Measurements from ENCODE around the gene SET.

The SET gene

DNA sequence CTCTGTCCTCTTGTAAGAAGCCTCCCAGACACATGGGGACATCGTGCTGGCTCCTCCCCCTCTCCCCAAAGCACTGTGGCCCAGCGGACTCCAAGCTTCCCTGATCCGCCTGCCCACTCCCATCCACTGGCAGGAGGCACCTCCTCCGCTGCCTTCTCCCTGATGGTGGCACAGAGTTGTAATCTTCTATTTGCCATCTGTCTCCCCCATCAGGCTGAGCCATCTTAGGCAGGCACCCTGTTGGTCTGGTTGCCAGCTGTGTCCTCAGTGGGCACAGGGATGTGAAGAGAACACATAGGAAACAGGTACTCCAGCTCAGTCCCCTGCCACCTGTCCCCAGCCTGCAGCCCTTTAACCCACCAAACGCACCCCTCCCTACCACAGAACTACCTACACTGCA is 40.3 kb downstream of the SET start:
- DNase-seq (ENCODE audit: low read depth in 3 of 3): no peak

DNA sequence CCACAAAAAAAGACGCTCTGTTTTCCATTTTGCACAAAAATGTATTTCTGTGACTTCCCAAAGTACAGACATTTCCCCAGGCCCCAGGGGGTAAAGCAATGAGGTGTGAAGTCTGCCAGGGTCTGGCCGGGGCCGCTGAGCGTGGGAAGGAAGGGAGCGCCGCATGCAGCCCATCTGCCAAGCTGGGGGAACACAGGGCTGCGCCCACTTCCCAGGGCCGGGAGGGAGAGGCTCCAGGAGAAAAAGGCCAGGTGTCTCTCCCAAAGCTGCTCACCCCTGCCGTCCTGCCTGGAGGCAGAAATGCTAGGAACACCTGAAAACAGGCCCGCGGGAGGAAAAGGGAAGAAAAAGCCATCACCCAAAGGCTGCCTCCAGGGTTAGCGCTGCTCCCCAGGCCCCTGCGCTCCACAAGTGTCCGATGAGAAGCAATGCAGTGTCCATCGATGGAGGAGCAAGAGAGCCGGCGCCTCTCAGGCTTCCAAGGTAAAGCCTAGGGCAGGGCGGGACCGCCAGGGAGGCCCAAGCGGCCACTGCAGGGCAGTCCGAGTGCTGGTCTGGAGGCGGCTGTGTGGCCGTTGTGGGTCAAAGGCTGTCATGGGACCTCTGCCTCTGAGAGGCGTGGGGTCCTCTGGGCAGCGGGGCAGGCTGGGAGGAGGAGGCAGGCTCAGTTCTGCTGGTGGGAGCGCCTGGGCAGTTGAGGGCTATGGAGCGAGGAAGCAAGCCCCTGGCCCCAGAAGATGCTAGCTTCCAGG is 40.9 kb downstream of the SET start:
- no peak for DNase-seq (ENCODE audit: low read depth in 3 of 3)

DNA sequence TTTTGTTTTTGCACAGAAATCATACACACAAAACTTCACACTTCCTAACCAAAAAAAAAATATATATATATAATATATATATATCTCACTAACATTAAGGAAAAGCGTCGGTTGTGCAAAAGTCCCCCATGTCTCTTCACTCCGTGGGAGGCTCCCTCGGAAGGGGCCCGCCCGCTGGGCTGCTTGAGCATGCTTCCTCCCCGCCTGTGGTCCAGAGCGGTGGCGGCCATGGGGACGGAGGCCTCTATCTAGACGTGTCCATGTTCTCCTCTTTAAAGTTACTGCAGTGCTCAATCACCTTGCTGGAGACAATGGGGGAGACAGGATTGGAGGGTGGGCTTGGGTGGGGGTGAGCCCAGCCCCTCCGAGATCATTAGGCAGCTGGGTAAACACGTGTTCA is 42.1 kb downstream of the SET start:
- DNase-seq (ENCODE audit: low read depth in 3 of 3): no peak

DNA sequence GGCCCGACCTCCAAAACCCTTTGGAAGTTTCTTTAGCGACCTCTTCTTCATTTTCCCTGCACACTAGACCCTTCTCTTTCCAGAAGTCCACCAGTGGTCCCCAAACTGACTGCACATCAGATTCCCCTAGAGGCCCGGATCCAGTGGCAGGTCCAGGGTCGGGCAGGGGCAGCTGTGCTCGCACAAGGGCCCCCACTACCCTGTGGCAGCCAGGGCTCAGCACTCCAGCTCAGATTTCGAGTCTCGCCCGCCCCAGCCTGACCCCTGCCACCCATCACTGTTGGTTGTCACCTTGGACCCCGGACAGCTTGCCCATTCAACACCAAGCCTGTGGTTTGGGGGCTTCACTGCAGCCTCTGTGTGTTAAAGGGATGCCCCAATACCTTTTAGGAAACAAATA is 42.7 kb downstream of the SET start:
- DNase-seq (ENCODE audit: low read depth in 3 of 3): no peak

DNA sequence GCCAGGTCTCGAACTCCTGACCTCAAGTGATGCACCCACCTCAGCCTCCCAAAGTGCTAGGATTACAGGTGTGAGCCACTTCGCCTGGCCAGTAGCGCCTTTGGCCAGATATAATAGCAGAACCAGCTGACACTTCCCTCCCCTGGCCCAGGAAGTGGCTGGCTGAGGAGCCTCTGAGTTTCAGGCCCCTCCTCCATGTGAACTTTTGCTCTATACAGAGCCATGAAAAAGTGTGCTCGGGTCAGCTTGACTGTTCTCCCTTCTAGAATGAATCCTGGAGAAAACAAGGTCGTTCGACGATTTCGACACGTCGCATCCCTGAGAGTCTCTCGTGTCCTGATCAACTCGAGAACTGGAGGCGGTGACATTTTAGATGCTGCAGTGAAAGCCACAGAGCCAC is 43.6 kb downstream of the SET start:
- no peak for DNase-seq (ENCODE audit: low read depth in 3 of 3)

DNA sequence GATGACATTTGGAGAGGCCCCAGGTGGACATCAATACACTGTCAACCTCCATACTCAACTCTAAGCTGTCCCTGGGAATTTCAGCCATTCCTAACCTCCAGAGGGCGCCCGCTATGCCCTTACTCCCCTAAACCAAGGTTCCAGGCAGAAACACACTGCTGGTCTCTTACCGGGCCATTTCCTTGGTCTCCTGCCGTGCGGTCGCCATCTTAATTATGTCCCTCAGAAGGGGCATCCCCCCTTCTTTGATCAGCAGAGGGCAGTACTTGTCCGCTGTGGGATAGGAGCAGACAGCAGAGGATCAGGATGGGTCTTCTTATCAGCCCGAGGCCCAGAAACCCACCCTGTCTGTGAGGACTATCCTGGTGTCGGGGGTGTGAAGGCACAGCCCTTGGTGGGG is 44.2 kb downstream of the SET start:
- DNase-seq (ENCODE audit: low read depth in 3 of 3): peak in 1 of 3 experiments; percentile 4

DNA sequence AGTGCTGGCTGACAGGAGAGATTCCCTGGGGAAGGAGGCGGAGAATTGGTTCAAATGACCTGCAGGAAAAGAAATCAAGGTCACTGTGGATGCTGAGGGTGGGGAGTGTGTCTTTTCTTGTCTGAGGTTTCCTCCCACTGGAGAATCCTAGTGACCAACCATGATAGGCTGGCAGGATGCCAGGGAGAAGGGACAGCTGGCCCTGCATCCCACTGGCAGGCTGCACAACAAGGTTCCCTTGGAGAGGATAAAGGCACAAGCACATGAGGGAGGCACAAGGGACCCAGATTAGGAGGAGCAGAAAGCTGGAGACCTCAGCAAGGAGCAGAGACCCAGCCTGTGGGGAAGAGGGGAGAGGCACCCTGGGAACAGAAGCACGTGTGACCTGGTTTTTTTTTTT is 46.4 kb downstream of the SET start:
- DNase-seq (ENCODE audit: low read depth in 3 of 3): no peak

DNA sequence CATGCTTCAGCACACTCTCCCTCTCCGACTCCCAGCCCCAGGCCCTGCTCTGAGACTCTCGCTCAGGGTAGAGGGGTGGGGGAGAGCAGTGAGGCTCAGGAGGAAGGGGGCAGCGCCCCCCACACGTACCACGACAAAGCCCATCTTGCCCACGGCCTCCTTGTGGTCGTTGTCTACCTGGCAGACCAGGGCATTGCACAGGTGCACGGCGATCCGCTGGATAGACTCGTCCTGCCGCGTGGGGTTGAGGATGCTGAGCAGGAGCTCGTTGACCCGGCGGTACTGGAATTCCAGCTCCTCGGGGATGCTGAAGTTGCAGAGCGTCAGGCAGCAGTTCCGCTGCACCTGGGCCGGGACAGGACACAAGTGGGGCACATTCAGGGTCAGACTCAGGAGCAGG is 53.4 kb downstream of the SET start:
- no peak for DNase-seq (ENCODE audit: low read depth in 3 of 3)

DNA sequence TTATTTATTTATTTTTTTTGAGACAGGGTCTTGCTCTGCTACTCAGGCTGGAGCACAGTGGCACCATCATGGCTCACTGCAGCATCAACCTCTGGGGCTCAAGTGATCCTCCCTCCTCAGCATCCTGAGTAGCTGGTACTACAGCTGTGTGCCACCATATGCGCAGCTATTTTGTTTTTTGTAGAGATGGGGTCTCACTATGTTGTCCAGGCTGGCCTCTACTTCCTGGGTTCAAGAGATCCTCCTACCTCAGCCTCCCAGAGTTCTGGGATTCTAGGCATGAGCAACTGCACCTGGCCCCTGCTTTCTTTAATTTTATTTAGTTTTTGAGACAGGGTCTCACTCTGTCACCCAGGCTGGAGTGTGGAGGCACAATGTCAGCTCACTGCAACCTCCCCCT is 54.4 kb downstream of the SET start:
- no peak for DNase-seq (ENCODE audit: low read depth in 3 of 3)

All from stimulated activated CD4-positive, alpha-beta T cell treated with anti-CD3 and anti-CD28 coated beads, TNF-alpha, amount 100 ng/mL, for 4 hours (primary cell).